Panc1 (cell line): ENCODE results near the gene ZNF775. TPM values are rescaled to one million over a fixed set of nuclear protein-coding genes. Genes with fewer than 3 reads are reported as not detected.

Experiments
- ATAC-seq: fragments of 200-7000 bp; cut with Tn5 transposase; 2 replicates; pipeline ENCODE4 v1.9.1; 2020; ENCODE audit warnings: mild to moderate bottlenecking, moderate library complexity
- BruUV-seq: library from RNA; stranded (reverse); fragments of 400-500 nt; replicated peaks from 2 replicates; lab custom pipeline; 2021; lab: Mats Ljungman, UMichigan
- CTCF ChIA-PET: fragments of 300-600 bp; sonication (Branson Sonifier 250); formaldehyde crosslinking; loops from one replicate; lab custom pipeline; 2022; ENCODE audit warnings: antibody characterized with exemption; lab: Charles Lee
- POLR2A ChIA-PET: fragments of 300-600 bp; sonication (Branson Sonifier 250); formaldehyde crosslinking; loops from one replicate; lab custom pipeline; 2022; ENCODE audit warnings: antibody characterized with exemption; lab: Charles Lee
- DNase-seq: peaks from one replicate; pipeline ENCODE4 v3.0.0-alpha.2; 2010; ENCODE audit warnings: low read depth, low spot score
- H3K27ac ChIP-seq: 2 replicates; pipeline ENCODE4 v1.5.1; 2011; ENCODE audit warnings: mild to moderate bottlenecking, low read length, inconsistent platforms
- H3K27me3 ChIP-seq: fragments of 200-500 bp; sonication (Bioruptor generic); 2 replicates; pipeline ENCODE4 v1.6.0; 2014; ENCODE audit warnings: low read length, inconsistent platforms; ENCODE audit not compliant: control insufficient read depth, insufficient read depth
- H3K36me3 ChIP-seq: fragments of 200-500 bp; sonication (Bioruptor generic); 2 replicates; pipeline ENCODE4 v1.5.1; 2014; ENCODE audit warnings: inconsistent platforms, mild to moderate bottlenecking, low read length, moderate library complexity; ENCODE audit not compliant: control insufficient read depth, insufficient read depth
- H3K4me1 ChIP-seq: 2 replicates; pipeline ENCODE4 v1.5.1; 2011; ENCODE audit warnings: inconsistent platforms, mild to moderate bottlenecking, low read length, moderate library complexity; ENCODE audit not compliant: control insufficient read depth, insufficient read depth
- H3K4me3 ChIP-seq, 2 experiments: 2 replicates each; pipeline ENCODE4 v1.5.1; 2011 to 2012; ENCODE audit warnings: low read depth in 2 of 2, low read length in 2 of 2, mild to moderate bottlenecking in 2 of 2, inconsistent platforms in 1 of 2, moderate library complexity in 1 of 2
- H3K9me3 ChIP-seq: fragments of 200-500 bp; sonication (Bioruptor generic); 2 replicates; pipeline ENCODE4 v1.5.1; 2014; ENCODE audit warnings: low read depth, mild to moderate bottlenecking, inconsistent platforms, low read length, moderate library complexity; ENCODE audit not compliant: control insufficient read depth, insufficient read depth
- POLR2AphosphoS5 ChIP-seq: IDR thresholded peaks from 2 replicates; pipeline ENCODE4 v1.6.1; 2012; ENCODE audit warnings: mild to moderate bottlenecking, low read depth, low read length, moderate library complexity
- SIN3A ChIP-seq: IDR thresholded peaks from 2 replicates; pipeline ENCODE4 v1.6.1; 2012; ENCODE audit warnings: low read depth, mild to moderate bottlenecking, low read length, moderate library complexity, borderline replicate concordance; ENCODE audit not compliant: insufficient read depth
- TCF7L2 ChIP-seq: IDR thresholded peaks from 2 replicates; pipeline ENCODE4 v1.6.1; 2011; ENCODE audit warnings: mild to moderate bottlenecking, low read depth, low read length, inconsistent platforms
- in situ Hi-C: cut with HindIII; loops from 2 replicates; pipeline ENCODE4 v1.10.0; 2016; ENCODE audit warnings: low sequenced_read_pairs, low pct_unique_long_range_greater_than_20kb
- intact Hi-C: fragments of 100-400 bp; cut with micrococcal nuclease; formaldehyde crosslinking; loops from one replicate; pipeline ENCODE4 v1.10.0; 2022; ENCODE audit not compliant: unreplicated experiment
- total RNA-seq: library from RNA; stranded (reverse); gene quantifications from one replicate; pipeline ENCODE4 v1.2.1, GENCODE V29; 2021; ENCODE audit not compliant: unreplicated experiment
- TF ChIP-seq, protein P1 (sequence below): fragments of 450-650 bp; IDR thresholded peaks from 2 replicates; pipeline ENCODE4 v1.5.1; 2017; ENCODE audit warnings: mild to moderate bottlenecking
- TF ChIP-seq, protein P2 (sequence below), 2 experiments: IDR thresholded peaks; 2 replicates each; pipeline ENCODE4 v1.6.1; 2011 to 2012; ENCODE audit warnings: low read depth in 2 of 2, control low read depth in 1 of 2, low read length in 1 of 2, mild to moderate bottlenecking in 1 of 2, moderate library complexity in 1 of 2; ENCODE audit not compliant: insufficient read depth in 1 of 2

Gene ZNF775
- total RNA-seq, 1 experiment from 2014 or later, result 14.7 TPM

DNA sequence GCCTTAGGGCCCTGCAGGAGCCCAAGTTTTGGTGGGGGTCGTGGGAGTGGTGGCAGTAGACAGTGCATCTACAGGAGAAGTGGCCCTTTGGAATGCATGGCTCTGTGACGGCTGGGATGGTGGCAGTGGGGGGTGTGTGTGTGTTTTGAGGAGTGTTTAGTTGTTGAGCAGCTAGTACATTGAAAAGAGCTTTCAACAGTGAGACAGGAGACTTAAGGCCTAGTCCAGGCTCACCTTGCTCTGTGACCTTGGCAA, 27.1 kb downstream of the ZNF775 start:
- no peaks in the 10 kb centered on the region for H3K36me3 ChIP-seq
- CTCF ChIA-PET, result interaction anchor here (0.6 to 1.2 kb wide), 3 partner anchors 11 to 91 kb away, joined by 3 to 8 read pairs (median 3); no protein-coding TSS in a partner anchor
- peak overlapping the region; percentile 61 to 71; a peak in 3 of 4 replicates for H3K4me3 ChIP-seq
- POLR2A ChIA-PET, result no interaction called here
- ATAC-seq, result no peak
- in situ Hi-C loops (no loop called here), intact Hi-C loops (no loop called here)
- no peak for DNase-seq
- no peaks in the 10 kb centered on the region for H3K27me3 ChIP-seq
- TF ChIP-seq, protein P1, sequence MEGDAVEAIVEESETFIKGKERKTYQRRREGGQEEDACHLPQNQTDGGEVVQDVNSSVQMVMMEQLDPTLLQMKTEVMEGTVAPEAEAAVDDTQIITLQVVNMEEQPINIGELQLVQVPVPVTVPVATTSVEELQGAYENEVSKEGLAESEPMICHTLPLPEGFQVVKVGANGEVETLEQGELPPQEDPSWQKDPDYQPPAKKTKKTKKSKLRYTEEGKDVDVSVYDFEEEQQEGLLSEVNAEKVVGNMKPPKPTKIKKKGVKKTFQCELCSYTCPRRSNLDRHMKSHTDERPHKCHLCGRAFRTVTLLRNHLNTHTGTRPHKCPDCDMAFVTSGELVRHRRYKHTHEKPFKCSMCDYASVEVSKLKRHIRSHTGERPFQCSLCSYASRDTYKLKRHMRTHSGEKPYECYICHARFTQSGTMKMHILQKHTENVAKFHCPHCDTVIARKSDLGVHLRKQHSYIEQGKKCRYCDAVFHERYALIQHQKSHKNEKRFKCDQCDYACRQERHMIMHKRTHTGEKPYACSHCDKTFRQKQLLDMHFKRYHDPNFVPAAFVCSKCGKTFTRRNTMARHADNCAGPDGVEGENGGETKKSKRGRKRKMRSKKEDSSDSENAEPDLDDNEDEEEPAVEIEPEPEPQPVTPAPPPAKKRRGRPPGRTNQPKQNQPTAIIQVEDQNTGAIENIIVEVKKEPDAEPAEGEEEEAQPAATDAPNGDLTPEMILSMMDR, result no peak
- no peak for TF ChIP-seq POLR2AphosphoS5
- TF ChIP-seq, protein P2, sequence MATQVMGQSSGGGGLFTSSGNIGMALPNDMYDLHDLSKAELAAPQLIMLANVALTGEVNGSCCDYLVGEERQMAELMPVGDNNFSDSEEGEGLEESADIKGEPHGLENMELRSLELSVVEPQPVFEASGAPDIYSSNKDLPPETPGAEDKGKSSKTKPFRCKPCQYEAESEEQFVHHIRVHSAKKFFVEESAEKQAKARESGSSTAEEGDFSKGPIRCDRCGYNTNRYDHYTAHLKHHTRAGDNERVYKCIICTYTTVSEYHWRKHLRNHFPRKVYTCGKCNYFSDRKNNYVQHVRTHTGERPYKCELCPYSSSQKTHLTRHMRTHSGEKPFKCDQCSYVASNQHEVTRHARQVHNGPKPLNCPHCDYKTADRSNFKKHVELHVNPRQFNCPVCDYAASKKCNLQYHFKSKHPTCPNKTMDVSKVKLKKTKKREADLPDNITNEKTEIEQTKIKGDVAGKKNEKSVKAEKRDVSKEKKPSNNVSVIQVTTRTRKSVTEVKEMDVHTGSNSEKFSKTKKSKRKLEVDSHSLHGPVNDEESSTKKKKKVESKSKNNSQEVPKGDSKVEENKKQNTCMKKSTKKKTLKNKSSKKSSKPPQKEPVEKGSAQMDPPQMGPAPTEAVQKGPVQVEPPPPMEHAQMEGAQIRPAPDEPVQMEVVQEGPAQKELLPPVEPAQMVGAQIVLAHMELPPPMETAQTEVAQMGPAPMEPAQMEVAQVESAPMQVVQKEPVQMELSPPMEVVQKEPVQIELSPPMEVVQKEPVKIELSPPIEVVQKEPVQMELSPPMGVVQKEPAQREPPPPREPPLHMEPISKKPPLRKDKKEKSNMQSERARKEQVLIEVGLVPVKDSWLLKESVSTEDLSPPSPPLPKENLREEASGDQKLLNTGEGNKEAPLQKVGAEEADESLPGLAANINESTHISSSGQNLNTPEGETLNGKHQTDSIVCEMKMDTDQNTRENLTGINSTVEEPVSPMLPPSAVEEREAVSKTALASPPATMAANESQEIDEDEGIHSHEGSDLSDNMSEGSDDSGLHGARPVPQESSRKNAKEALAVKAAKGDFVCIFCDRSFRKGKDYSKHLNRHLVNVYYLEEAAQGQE (IDR thresholded peaks at IDR 0.05; ENCODE audit: insufficient read depth in 1 of 2, low read depth in 2 of 2, low read length in 1 of 2), result no peak
- H3K9me3 ChIP-seq, result no peaks in the 10 kb centered on the region
- BruUV-seq, result no TSS peak
- peaks cover 36% of the 10 kb centered on the region for H3K4me1 ChIP-seq
- H3K27ac ChIP-seq, result peak overlapping the region; percentile 94

DNA sequence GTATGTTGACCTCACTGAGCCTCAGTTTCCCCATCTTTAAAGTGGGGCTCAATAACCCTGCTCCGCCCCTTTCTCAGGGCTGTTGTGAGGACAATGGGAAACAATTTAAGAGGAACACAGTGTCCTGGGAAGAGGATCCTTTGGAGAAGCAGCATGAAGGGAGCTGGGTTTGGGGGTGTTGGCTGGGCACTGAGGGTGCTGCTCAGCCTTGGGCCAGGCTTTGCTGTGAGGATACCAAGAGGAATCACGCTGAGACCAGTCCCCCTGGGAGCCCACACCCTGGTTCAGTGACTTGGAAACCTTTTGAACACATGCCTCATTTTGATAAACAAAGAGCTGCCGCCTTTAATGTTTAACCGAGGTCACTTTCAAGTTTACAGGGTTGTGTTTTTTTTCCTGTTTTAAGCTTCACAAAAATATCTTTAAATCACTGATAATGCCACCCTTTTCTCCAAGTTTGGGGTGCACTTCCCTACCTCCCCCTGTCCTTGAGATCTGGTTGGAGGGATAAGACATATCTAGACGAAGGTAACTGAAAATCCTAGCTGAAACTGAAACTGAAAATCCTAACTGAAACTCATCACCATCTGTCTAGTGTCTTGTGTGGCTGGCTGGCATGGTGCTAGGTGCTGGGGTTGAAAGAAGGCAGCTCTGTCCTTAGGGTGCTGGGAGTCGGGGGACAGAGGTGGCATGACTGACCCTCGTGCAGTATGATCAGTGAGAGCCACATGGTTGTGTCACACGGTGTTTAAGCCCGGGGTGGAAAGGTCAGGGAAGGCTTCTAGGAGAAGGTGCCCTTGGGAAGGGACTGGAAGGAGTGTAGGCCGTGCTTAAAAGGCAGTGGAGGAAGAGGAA, 27.7 kb downstream of the ZNF775 start:
- intact Hi-C loops, result no loop called here
- Histone ChIP-seq H3K4me1 (peaks cover 30% of the 10 kb centered on the region), H3K27me3 (no peaks in the 10 kb centered on the region), H3K4me3 (peak overlapping the region in 1 of 2 experiments; percentile 71; a peak in 2 of 4 replicates), H3K9me3 (no peaks in the 10 kb centered on the region), H3K27ac (peak overlapping the region; percentile 94), H3K36me3 (no peaks in the 10 kb centered on the region)
- no peak for ATAC-seq
- TF ChIP-seq SIN3A (no peak), POLR2AphosphoS5 (no peak), TCF7L2 (no peak)
- TF ChIP-seq, protein P2 (IDR thresholded peaks at IDR 0.05; ENCODE audit: insufficient read depth in 1 of 2, low read depth in 2 of 2, low read length in 1 of 2), result no peak
- TF ChIP-seq, protein P1, result no peak
- ChIA-PET POLR2A (no interaction called here), CTCF (interaction anchor here (0.6 to 1.2 kb wide), 3 partner anchors 11 to 577 kb away, joined by 3 to 8 read pairs (median 3); no protein-coding TSS in a partner anchor)
- in situ Hi-C loops, result no loop called here
- TSS peak; percentile 73 for BruUV-seq
- DNase-seq, result no peak
